T-cell (primary cell): ENCODE results near the gene XAGE5. TPM values are rescaled to one million over a fixed set of nuclear protein-coding genes. Genes with fewer than 3 reads are reported as not detected.
"Not testable (repeated sequence)": the region's sequence is repeated elsewhere in the genome, so short reads cannot be mapped to it uniquely, and the experiment has no call there.

ENCODE experiments used
- ATAC-seq, 4 experiments: fragments of 200-7000 bp in 3 of 4; fragments of 150-1000 bp in 1 of 4; cut with Tn5 transposase; replicated peaks in 1 of 4; 1 replicate in 3 of 4; 2 replicates in 1 of 4; pipeline ENCODE4 v1.10.0; 2021; ENCODE audit warnings: moderate library complexity in 3 of 4, mild to moderate bottlenecking in 2 of 4, moderate number of reproducible peaks in 1 of 4
- CTCF ChIA-PET, 2 donors: fragments of 300-600 bp; sonication (Branson Sonifier 250); formaldehyde crosslinking; loops; one replicate each; lab custom pipeline; 2022; ENCODE audit warnings: antibody characterized with exemption in 2 of 2; lab: Charles Lee
- POLR2A ChIA-PET, 2 donors: fragments of 300-600 bp; sonication (Branson Sonifier 250); formaldehyde crosslinking; loops; one replicate each; lab custom pipeline; 2022; ENCODE audit warnings: antibody characterized with exemption in 2 of 2; lab: Charles Lee
- DNase-seq, 35 experiments: peaks; one replicate each; pipeline versions ENCODE4 v3.0.0 to v3.0.0-alpha.2; 2013 to 2023
- H3K27ac ChIP-seq: one replicate; pipeline ENCODE4 v1.5.1; 2013; ENCODE audit warnings: low read length
- H3K27me3 ChIP-seq, 2 experiments: replicated peaks in 1 of 2; 1 replicate in 1 of 2; 2 replicates in 1 of 2; pipeline versions ENCODE4 v1.6.1 to v1.7.0; 2013; ENCODE audit warnings: low read length in 1 of 2, mixed read lengths in 1 of 2; ENCODE audit not compliant: control insufficient read depth in 2 of 2, insufficient read depth in 2 of 2; ENCODE audit errors: extremely low read depth in 1 of 2
- H3K36me3 ChIP-seq, 2 donors: 1 replicate in 1 of 2; 2 replicates in 1 of 2; pipeline versions ENCODE4 v1.6.1 to v1.7.0; 2013; ENCODE audit warnings: low read length in 1 of 2; ENCODE audit not compliant: control insufficient read depth in 2 of 2, insufficient read depth in 1 of 2; ENCODE audit errors: extremely low read depth in 1 of 2
- H3K4me1 ChIP-seq, 2 experiments: 1 replicate in 1 of 2; 2 replicates in 1 of 2; pipeline versions ENCODE4 v1.6.1 to v1.7.0; 2013; ENCODE audit warnings: low read length in 2 of 2, mixed read lengths in 1 of 2; ENCODE audit not compliant: insufficient read depth in 2 of 2, control insufficient read depth in 1 of 2; ENCODE audit errors: extremely low read depth in 1 of 2
- H3K4me3 ChIP-seq, 2 donors: 1 replicate in 1 of 2; 2 replicates in 1 of 2; pipeline versions ENCODE4 v1.5.1 to v1.7.0; 2013; ENCODE audit warnings: mild to moderate bottlenecking in 2 of 2, low read length in 1 of 2, moderate library complexity in 1 of 2; ENCODE audit not compliant: control insufficient read depth in 1 of 2; ENCODE audit errors: extremely low read depth in 1 of 2
- H3K9me3 ChIP-seq: 2 replicates; pipeline ENCODE4 v1.7.0; 2013
- H3K27ac Mint-ChIP-seq, 2 donors: one replicate each; pipeline ENCODE4 v1.8.0; 2020 to 2021; ENCODE audit warnings: mild to moderate bottlenecking in 2 of 2, mixed read lengths in 2 of 2
- H3K27me3 Mint-ChIP-seq, 2 donors: one replicate each; pipeline ENCODE4 v1.8.0; 2021 to 2022; ENCODE audit warnings: mixed read lengths in 2 of 2
- H3K36me3 Mint-ChIP-seq: one replicate; pipeline ENCODE4 v1.8.0; 2021; ENCODE audit warnings: mixed read lengths
- H3K4me1 Mint-ChIP-seq, 3 donors: one replicate each; pipeline ENCODE4 v1.8.0; 2020 to 2022; ENCODE audit warnings: mixed read lengths in 3 of 3, mild to moderate bottlenecking in 1 of 3
- H3K4me3 Mint-ChIP-seq, 3 donors: one replicate each; pipeline ENCODE4 v1.8.0; 2020 to 2022; ENCODE audit warnings: mild to moderate bottlenecking in 3 of 3, mixed read lengths in 3 of 3, moderate library complexity in 3 of 3
- H3K9me3 Mint-ChIP-seq, 3 donors: one replicate each; pipeline ENCODE4 v1.8.0; 2020 to 2022; ENCODE audit warnings: mixed read lengths in 3 of 3
- WGBS: methylation state at CpG from one replicate; pipeline ENCODE4 v1.1.5; 2013; ENCODE audit warnings: missing lambda C conversion rate; ENCODE audit not compliant: insufficient coverage; 5-methylcytosine and 5-hydroxymethylcytosine counted together
- total RNA-seq, 35 experiments: library from RNA in 6 of 35; stranded (reverse) in 6 of 35; fragments of 120-200 nt in 1 of 35; gene quantifications; one replicate each; pipeline versions ENCODE4 v1.2.1 to v1.2.4 and lab custom pipeline; 2013 to 2026

XAGE5 gene
- total RNA-seq, result not detected
- not detected for total RNA-seq (2013)
- total RNA-seq (lab: John Stamatoyannopoulos, UW), result 0 reads per million in 29 experiments

GRCh38 chrX:52811065-52811625, at the start of gene XAGE5:
Gene XAGE5, plus strand, starts transcription at chrX:52811287. Its CDS starts 1,280 bp downstream, at chrX:52812567.
- H3K4me1 Mint-ChIP-seq, result no peaks in the 10 kb centered on the region
- CTCF ChIA-PET, result no interaction called here
- H3K27ac Mint-ChIP-seq, result no peak within 1 kb of the TSS
- Histone ChIP-seq H3K4me3 (no peak within 1 kb of the TSS), H3K36me3 (no peaks in the 10 kb centered on the region), H3K4me1 (no peaks in the 10 kb centered on the region), H3K27me3 (no peaks in the 10 kb centered on the region), H3K9me3 (no peaks in the 10 kb centered on the region), H3K27ac (no peak within 1 kb of the TSS)
- no peaks in the 10 kb centered on the region for H3K36me3 Mint-ChIP-seq
- no peak for ATAC-seq
- DNase-seq, result no peak
- POLR2A ChIA-PET, result no interaction called here
- 95% methylated on average over 8 of the region's 25 CpGs for WGBS
- H3K9me3 Mint-ChIP-seq, result no peaks in the 10 kb centered on the region
- H3K4me3 Mint-ChIP-seq, result no peak within 1 kb of the TSS
- H3K27me3 Mint-ChIP-seq, result peaks cover 0 to 21% of the 10 kb centered on the region in 2 donors

DNA sequence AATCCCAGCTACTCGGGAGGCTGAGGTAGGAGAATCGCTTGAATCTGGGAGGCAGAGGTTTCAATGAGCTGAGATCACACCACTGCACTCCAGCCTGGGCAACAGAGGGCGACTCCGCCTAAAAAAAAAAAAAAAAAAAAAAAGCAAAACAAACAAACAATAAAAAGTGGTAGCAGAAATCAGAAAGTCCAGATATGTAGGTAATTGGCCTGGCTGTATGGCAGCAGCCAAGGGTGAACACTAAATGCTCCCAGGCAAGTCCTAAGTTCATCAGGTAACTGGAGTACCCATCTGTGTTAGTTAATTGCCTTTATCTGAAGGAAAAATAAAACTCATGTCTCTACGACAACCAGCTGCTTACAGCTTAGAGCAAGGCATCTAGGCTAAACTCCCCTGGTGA, 45.1 kb upstream of the XAGE5 start:
- H3K4me3 ChIP-seq, H3K9me3 Mint-ChIP-seq, H3K27me3 Mint-ChIP-seq, H3K9me3 ChIP-seq, POLR2A ChIA-PET, H3K4me1 Mint-ChIP-seq, H3K27me3 ChIP-seq, H3K4me3 Mint-ChIP-seq, CTCF ChIA-PET, ATAC-seq, H3K36me3 ChIP-seq, H3K4me1 ChIP-seq, H3K27ac ChIP-seq, H3K36me3 Mint-ChIP-seq, H3K27ac Mint-ChIP-seq, DNase-seq: not testable (repeated sequence)
- WGBS, result no CpG with 5 or more reads among the region's 5 CpGs

DNA sequence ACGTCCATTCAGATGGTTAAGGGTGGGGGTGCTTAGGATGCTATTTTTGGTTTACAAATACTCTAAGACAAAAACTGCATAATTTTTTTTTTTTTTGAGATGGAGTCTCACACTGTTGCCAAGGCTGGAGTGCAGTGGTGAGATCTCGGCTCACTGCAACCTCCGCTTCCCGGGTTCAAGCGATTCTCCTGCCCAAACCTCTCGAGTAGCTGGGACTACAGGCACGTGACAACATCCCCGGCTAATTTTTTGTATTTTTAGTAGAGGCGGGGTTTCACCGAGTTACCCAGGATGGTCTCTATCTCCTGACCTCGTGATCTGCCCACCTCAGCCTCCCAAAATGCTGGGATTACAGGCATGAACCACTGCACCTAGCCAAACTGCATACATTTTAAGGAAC, 37.6 kb upstream of the XAGE5 start:
- H3K4me1 ChIP-seq, H3K9me3 ChIP-seq, H3K36me3 ChIP-seq, H3K4me3 Mint-ChIP-seq, H3K27me3 Mint-ChIP-seq, H3K27ac Mint-ChIP-seq, POLR2A ChIA-PET, H3K36me3 Mint-ChIP-seq, CTCF ChIA-PET, ATAC-seq, H3K9me3 Mint-ChIP-seq, H3K4me3 ChIP-seq, H3K27ac ChIP-seq, H3K4me1 Mint-ChIP-seq, DNase-seq, H3K27me3 ChIP-seq: not testable (repeated sequence)
- WGBS, result no CpG with 5 or more reads among the region's 11 CpGs

GRCh38 chrX:52797327-52797726, 13.8 kb upstream of the XAGE5 start, which contains the start of gene SPANXN5:
Gene SPANXN5, minus strand, starts transcription at chrX:52797427. Its CDS starts 79 bp downstream, at chrX:52797348.
- H3K4me1 ChIP-seq, POLR2A ChIA-PET, H3K27ac Mint-ChIP-seq, DNase-seq, CTCF ChIA-PET, H3K27ac ChIP-seq, H3K9me3 ChIP-seq, H3K36me3 Mint-ChIP-seq, H3K4me3 Mint-ChIP-seq, H3K4me1 Mint-ChIP-seq, H3K27me3 ChIP-seq, H3K36me3 ChIP-seq, ATAC-seq, H3K4me3 ChIP-seq, H3K9me3 Mint-ChIP-seq: not testable (repeated sequence)
- peaks cover 0 to 15% of the 10 kb centered on the region in 2 donors for H3K27me3 Mint-ChIP-seq
- no CpG with 5 or more reads among the region's 2 CpGs for WGBS

- H3K27me3 ChIP-seq, H3K4me1 ChIP-seq, CTCF ChIA-PET, H3K4me3 ChIP-seq, H3K4me3 Mint-ChIP-seq, H3K36me3 ChIP-seq, POLR2A ChIA-PET, H3K27ac ChIP-seq, H3K36me3 Mint-ChIP-seq, DNase-seq, H3K4me1 Mint-ChIP-seq, H3K9me3 Mint-ChIP-seq, ATAC-seq, H3K27ac Mint-ChIP-seq, H3K9me3 ChIP-seq: not testable (repeated sequence)
- H3K27me3 Mint-ChIP-seq, result peaks cover 4 to 22% of the 10 kb centered on the region in 2 donors
- WGBS, result no CpG with 5 or more reads among the region's 2 CpGs
Measured at GRCh38 chrX:52804876-52805275, 6.2 kb upstream of the XAGE5 start.

DNA sequence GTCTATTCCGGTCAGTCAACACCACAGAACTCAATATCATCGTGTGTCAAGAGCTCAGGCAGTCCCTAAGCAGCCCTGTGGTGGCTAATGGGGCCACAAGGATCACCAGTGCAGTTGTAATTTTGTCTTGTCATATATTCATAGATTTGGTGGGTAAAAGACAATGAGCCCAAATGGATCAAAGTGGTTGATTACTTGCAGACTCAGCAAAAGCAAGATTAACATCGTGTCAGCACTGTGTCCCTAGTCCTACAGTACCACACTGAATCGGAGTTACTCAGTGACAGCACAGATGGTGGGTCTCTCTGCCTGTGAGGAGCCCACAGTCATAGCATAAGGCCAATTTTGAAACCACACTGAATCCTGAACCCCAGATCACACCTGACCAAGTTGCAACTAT, 8.7 kb downstream of the XAGE5 start:
- Histone ChIP-seq H3K4me3 (no peak overlapping the region), H3K36me3 (no peaks in the 10 kb centered on the region), H3K27ac (no peak overlapping the region), H3K4me1 (no peaks in the 10 kb centered on the region), H3K9me3 (no peaks in the 10 kb centered on the region), H3K27me3 (peaks cover 0 to 3% of the 10 kb centered on the region in 2 experiments)
- Mint-ChIP-seq H3K27ac (no peak overlapping the region), H3K36me3 (no peaks in the 10 kb centered on the region), H3K9me3 (no peaks in the 10 kb centered on the region), H3K4me1 (no peaks in the 10 kb centered on the region), H3K4me3 (no peak overlapping the region), H3K27me3 (peaks cover 2 to 35% of the 10 kb centered on the region in 2 donors)
- DNase-seq (no peak), ATAC-seq (no peak)
- ChIA-PET POLR2A (no interaction called here), CTCF (no interaction called here)
- no CpG with 5 or more reads among the region's 4 CpGs for WGBS
